ENCODE results near the gene PTGES3.

PTGES3 gene

GRCh38 chr12:56719056-56719455 is 31.0 kb upstream of the PTGES3 start:
- Histone ChIP-seq H2BK12ac (ENCODE audit: low read length in 2 of 2) (no peak overlapping the region), H2AFZ (ENCODE audit: low read depth, low read length) (no peak overlapping the region), H3K4me2 (ENCODE audit: low read length, poor library complexity, severe bottlenecking) (no peak overlapping the region), H2AK5ac (ENCODE audit: low read length, severe bottlenecking) (no peak overlapping the region), H3K4me1 (ENCODE audit: control insufficient read depth, insufficient read depth, low read depth, low read length) (peaks cover 24% of the 10 kb centered on the region), H4K91ac (ENCODE audit: low read length) (no peak overlapping the region), H3K27ac (ENCODE audit: low read length, poor library complexity, severe bottlenecking) (no peak overlapping the region), H2BK120ac (ENCODE audit: low read depth, low read length) (no peak overlapping the region), H2BK15ac (ENCODE audit: low read depth, poor library complexity, severe bottlenecking) (no peak overlapping the region), H4K8ac (ENCODE audit: low read length) (no peak overlapping the region), H3K79me1 (replicated peaks; ENCODE audit: low read length, poor library complexity, severe bottlenecking) (peaks cover 5% of the 10 kb centered on the region), H3K9me3 (ENCODE audit: control insufficient read depth, low read length) (no peaks in the 10 kb centered on the region), H3K27me3 (ENCODE audit: control insufficient read depth in 1 of 2, insufficient read depth in 1 of 2, low read length in 2 of 2) (no peaks in the 10 kb centered on the region), H3K14ac (ENCODE audit: low read length in 2 of 2) (no peak overlapping the region), H3K9ac (ENCODE audit: low read length) (no peak overlapping the region), H3K4ac (ENCODE audit: low read depth in 1 of 2, low read length in 2 of 2) (no peak overlapping the region), H3K4me3 (ENCODE audit: insufficient read depth in 1 of 2, low read depth in 1 of 2, low read length in 2 of 2) (no peak overlapping the region), H3K36me3 (ENCODE audit: control insufficient read depth in 1 of 2, insufficient read depth in 2 of 2, low read depth in 1 of 2, low read length in 2 of 2) (peaks cover 59 to 77% of the 10 kb centered on the region in 2 experiments), H3K23ac (ENCODE audit: low read length in 2 of 2) (no peak overlapping the region), H2BK5ac (ENCODE audit: low read depth, low read length, poor library complexity, severe bottlenecking) (no peak overlapping the region), H3K18ac (ENCODE audit: low read depth in 1 of 2, low read length in 2 of 2) (no peak overlapping the region)
- no peak for DNase-seq

GRCh38 chr12:56718636-56719035 is 30.6 kb upstream of the PTGES3 start:
- no peak overlapping the region for H3K4me3 ChIP-seq (ENCODE audit: insufficient read depth in 1 of 2, low read depth in 1 of 2, low read length in 2 of 2)
- no peak overlapping the region for H4K8ac ChIP-seq (ENCODE audit: low read length)
- no peak overlapping the region for H2BK12ac ChIP-seq (ENCODE audit: low read length in 2 of 2)
- no peak overlapping the region for H3K18ac ChIP-seq (ENCODE audit: low read depth in 1 of 2, low read length in 2 of 2)
- WGBS: 91% methylated on average over 4 of the region's 4 CpGs
- H3K4me1 ChIP-seq (ENCODE audit: control insufficient read depth, insufficient read depth, low read depth, low read length): peaks cover 24% of the 10 kb centered on the region
- peaks cover 63 to 79% of the 10 kb centered on the region in 2 experiments for H3K36me3 ChIP-seq (ENCODE audit: control insufficient read depth in 1 of 2, insufficient read depth in 2 of 2, low read depth in 1 of 2, low read length in 2 of 2)
- H4K91ac ChIP-seq (ENCODE audit: low read length): no peak overlapping the region
- H3K9ac ChIP-seq (ENCODE audit: low read length): no peak overlapping the region
- DNase-seq: no peak
- no peak overlapping the region for H2AFZ ChIP-seq (ENCODE audit: low read depth, low read length)
- H3K4ac ChIP-seq (ENCODE audit: low read depth in 1 of 2, low read length in 2 of 2): no peak overlapping the region
- H2BK15ac ChIP-seq (ENCODE audit: low read depth, poor library complexity, severe bottlenecking): no peak overlapping the region
- no peak overlapping the region for H2BK120ac ChIP-seq (ENCODE audit: low read depth, low read length)
- H3K79me1 ChIP-seq (replicated peaks; ENCODE audit: low read length, poor library complexity, severe bottlenecking): peaks cover 5% of the 10 kb centered on the region
- H3K23ac ChIP-seq (ENCODE audit: low read length in 2 of 2): no peak overlapping the region
- H2AK5ac ChIP-seq (ENCODE audit: low read length, severe bottlenecking): no peak overlapping the region
- no peaks in the 10 kb centered on the region for H3K9me3 ChIP-seq (ENCODE audit: control insufficient read depth, low read length)
- no peaks in the 10 kb centered on the region for H3K27me3 ChIP-seq (ENCODE audit: control insufficient read depth in 1 of 2, insufficient read depth in 1 of 2, low read length in 2 of 2)
- no peak overlapping the region for H3K4me2 ChIP-seq (ENCODE audit: low read length, poor library complexity, severe bottlenecking)
- no peak overlapping the region for H2BK5ac ChIP-seq (ENCODE audit: low read depth, low read length, poor library complexity, severe bottlenecking)
- no peak overlapping the region for H3K14ac ChIP-seq (ENCODE audit: low read length in 2 of 2)
- H3K27ac ChIP-seq (ENCODE audit: low read length, poor library complexity, severe bottlenecking): no peak overlapping the region

GRCh38 chr12:56718149-56718548 is 30.1 kb upstream of the PTGES3 start:
- no peak overlapping the region for H3K23ac ChIP-seq (ENCODE audit: low read length in 2 of 2)
- no peak overlapping the region for H2BK12ac ChIP-seq (ENCODE audit: low read length in 2 of 2)
- H3K36me3 ChIP-seq (ENCODE audit: control insufficient read depth in 1 of 2, insufficient read depth in 2 of 2, low read depth in 1 of 2, low read length in 2 of 2): peaks cover 64 to 79% of the 10 kb centered on the region in 2 experiments
- no peak overlapping the region for H2BK5ac ChIP-seq (ENCODE audit: low read depth, low read length, poor library complexity, severe bottlenecking)
- H2BK15ac ChIP-seq (ENCODE audit: low read depth, poor library complexity, severe bottlenecking): no peak overlapping the region
- H4K8ac ChIP-seq (ENCODE audit: low read length): no peak overlapping the region
- 91% methylated on average over 1 of the region's 1 CpG for WGBS
- H3K9ac ChIP-seq (ENCODE audit: low read length): no peak overlapping the region
- H3K14ac ChIP-seq (ENCODE audit: low read length in 2 of 2): no peak overlapping the region
- H2AK5ac ChIP-seq (ENCODE audit: low read length, severe bottlenecking): no peak overlapping the region
- no peak for DNase-seq
- H4K91ac ChIP-seq (ENCODE audit: low read length): no peak overlapping the region
- H3K27me3 ChIP-seq (ENCODE audit: control insufficient read depth in 1 of 2, insufficient read depth in 1 of 2, low read length in 2 of 2): no peaks in the 10 kb centered on the region
- no peak overlapping the region for H3K18ac ChIP-seq (ENCODE audit: low read depth in 1 of 2, low read length in 2 of 2)
- H3K9me3 ChIP-seq (ENCODE audit: control insufficient read depth, low read length): no peaks in the 10 kb centered on the region
- no peak overlapping the region for H3K4me3 ChIP-seq (ENCODE audit: insufficient read depth in 1 of 2, low read depth in 1 of 2, low read length in 2 of 2)
- H3K4me1 ChIP-seq (ENCODE audit: control insufficient read depth, insufficient read depth, low read depth, low read length): peaks cover 24% of the 10 kb centered on the region
- no peak overlapping the region for H3K4ac ChIP-seq (ENCODE audit: low read depth in 1 of 2, low read length in 2 of 2)
- H3K79me1 ChIP-seq (replicated peaks; ENCODE audit: low read length, poor library complexity, severe bottlenecking): peaks cover 5% of the 10 kb centered on the region
- no peak overlapping the region for H3K4me2 ChIP-seq (ENCODE audit: low read length, poor library complexity, severe bottlenecking)
- no peak overlapping the region for H3K27ac ChIP-seq (ENCODE audit: low read length, poor library complexity, severe bottlenecking)
- H2AFZ ChIP-seq (ENCODE audit: low read depth, low read length): no peak overlapping the region
- H2BK120ac ChIP-seq (ENCODE audit: low read depth, low read length): no peak overlapping the region

GRCh38 chr12:56716933-56717880 is 29.1 kb upstream of the PTGES3 start:
- H3K27me3 ChIP-seq (ENCODE audit: control insufficient read depth in 1 of 2, insufficient read depth in 1 of 2, low read length in 2 of 2): no peaks in the 10 kb centered on the region
- H2BK5ac ChIP-seq (ENCODE audit: low read depth, low read length, poor library complexity, severe bottlenecking): no peak overlapping the region
- no peaks in the 10 kb centered on the region for H3K9me3 ChIP-seq (ENCODE audit: control insufficient read depth, low read length)
- H3K4ac ChIP-seq (ENCODE audit: low read depth in 1 of 2, low read length in 2 of 2): no peak overlapping the region
- H4K8ac ChIP-seq (ENCODE audit: low read length): no peak overlapping the region
- no peak overlapping the region for H2AK5ac ChIP-seq (ENCODE audit: low read length, severe bottlenecking)
- no peak overlapping the region for H4K91ac ChIP-seq (ENCODE audit: low read length)
- H3K27ac ChIP-seq (ENCODE audit: low read length, poor library complexity, severe bottlenecking): no peak overlapping the region
- no peak overlapping the region for H2AFZ ChIP-seq (ENCODE audit: low read depth, low read length)
- H2BK15ac ChIP-seq (ENCODE audit: low read depth, poor library complexity, severe bottlenecking): no peak overlapping the region
- H3K14ac ChIP-seq (ENCODE audit: low read length in 2 of 2): no peak overlapping the region
- no peak overlapping the region for H3K9ac ChIP-seq (ENCODE audit: low read length)
- H3K4me3 ChIP-seq (ENCODE audit: insufficient read depth in 1 of 2, low read depth in 1 of 2, low read length in 2 of 2): no peak overlapping the region
- H2BK120ac ChIP-seq (ENCODE audit: low read depth, low read length): no peak overlapping the region
- H3K23ac ChIP-seq (ENCODE audit: low read length in 2 of 2): no peak overlapping the region
- H3K79me1 ChIP-seq (replicated peaks; ENCODE audit: low read length, poor library complexity, severe bottlenecking): peaks cover 8% of the 10 kb centered on the region
- H3K4me2 ChIP-seq (ENCODE audit: low read length, poor library complexity, severe bottlenecking): no peak overlapping the region
- no peak for DNase-seq
- no peak overlapping the region for H3K18ac ChIP-seq (ENCODE audit: low read depth in 1 of 2, low read length in 2 of 2)
- H3K36me3 ChIP-seq (ENCODE audit: control insufficient read depth in 1 of 2, insufficient read depth in 2 of 2, low read depth in 1 of 2, low read length in 2 of 2): peaks cover 61 to 79% of the 10 kb centered on the region in 2 experiments
- no peak overlapping the region for H2BK12ac ChIP-seq (ENCODE audit: low read length in 2 of 2)
- 95% methylated on average over 4 of the region's 4 CpGs for WGBS
- H3K4me1 ChIP-seq (ENCODE audit: control insufficient read depth, insufficient read depth, low read depth, low read length): peaks cover 19% of the 10 kb centered on the region
